Testis (tissue), 2 donors: ENCODE results near the gene SLC26A6.

Experiments used
- POLR2A ChIP-seq: fragments of 450-650 bp; IDR thresholded peaks from one replicate; pipeline ENCODE4 v1.6.1; 2017; ENCODE audit warnings: antibody characterized with exemption, mild to moderate bottlenecking, moderate library complexity
- TF ChIP-seq, protein P1 (sequence below), 3 experiments: fragments of 450-650 bp in 2 of 3; fragments of 200-600 bp in 1 of 3; sonication (generic) in 1 of 3; IDR thresholded peaks; one replicate each; pipeline ENCODE4 v1.5.1; 2016 to 2019; ENCODE audit warnings: antibody characterized with exemption in 3 of 3, mild to moderate bottlenecking in 2 of 3, moderate library complexity in 1 of 3

DNA sequence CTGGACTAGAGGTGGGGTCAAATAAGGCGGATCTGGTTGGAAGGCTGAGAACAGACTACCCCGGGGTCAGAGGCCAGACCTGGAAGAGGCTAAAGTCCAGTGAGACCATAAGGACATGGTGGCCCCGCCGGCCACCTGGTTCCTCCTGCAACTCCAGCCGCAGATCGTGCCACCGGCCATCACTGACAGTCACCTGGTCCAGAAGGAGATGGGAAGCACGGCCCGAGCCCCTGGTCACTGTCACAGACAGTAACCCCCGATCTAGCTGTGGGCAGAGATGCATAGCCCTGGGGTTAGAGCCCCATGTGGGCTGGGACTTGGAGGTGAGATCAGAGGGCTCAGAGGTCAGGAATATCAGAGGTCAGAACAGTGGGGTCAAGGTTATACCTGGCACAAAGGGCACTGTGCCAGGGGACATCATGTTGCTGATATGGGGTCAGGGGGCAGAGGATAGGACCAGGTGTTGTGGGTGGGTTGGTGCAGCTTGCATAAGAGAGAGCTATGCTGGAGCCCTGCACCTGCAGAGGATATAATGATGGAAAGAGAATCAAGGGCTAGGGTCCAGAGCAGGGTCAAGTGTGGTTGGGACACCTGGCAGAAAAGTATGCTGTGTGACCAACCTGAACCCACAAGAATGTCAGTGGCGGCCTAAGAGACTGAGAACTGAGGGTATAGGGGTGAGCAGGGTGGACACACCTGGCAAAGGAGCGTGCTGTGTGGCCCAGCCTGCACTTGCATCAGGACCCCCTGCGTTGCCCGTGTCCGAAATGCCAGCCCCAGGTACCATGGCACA is 17.9 kb upstream of the SLC26A6 start:
- TF ChIP-seq, protein P1, sequence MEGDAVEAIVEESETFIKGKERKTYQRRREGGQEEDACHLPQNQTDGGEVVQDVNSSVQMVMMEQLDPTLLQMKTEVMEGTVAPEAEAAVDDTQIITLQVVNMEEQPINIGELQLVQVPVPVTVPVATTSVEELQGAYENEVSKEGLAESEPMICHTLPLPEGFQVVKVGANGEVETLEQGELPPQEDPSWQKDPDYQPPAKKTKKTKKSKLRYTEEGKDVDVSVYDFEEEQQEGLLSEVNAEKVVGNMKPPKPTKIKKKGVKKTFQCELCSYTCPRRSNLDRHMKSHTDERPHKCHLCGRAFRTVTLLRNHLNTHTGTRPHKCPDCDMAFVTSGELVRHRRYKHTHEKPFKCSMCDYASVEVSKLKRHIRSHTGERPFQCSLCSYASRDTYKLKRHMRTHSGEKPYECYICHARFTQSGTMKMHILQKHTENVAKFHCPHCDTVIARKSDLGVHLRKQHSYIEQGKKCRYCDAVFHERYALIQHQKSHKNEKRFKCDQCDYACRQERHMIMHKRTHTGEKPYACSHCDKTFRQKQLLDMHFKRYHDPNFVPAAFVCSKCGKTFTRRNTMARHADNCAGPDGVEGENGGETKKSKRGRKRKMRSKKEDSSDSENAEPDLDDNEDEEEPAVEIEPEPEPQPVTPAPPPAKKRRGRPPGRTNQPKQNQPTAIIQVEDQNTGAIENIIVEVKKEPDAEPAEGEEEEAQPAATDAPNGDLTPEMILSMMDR (IDR thresholded peaks at IDR 0.05), result no peak
- TF ChIP-seq POLR2A, result no peak
